CD4-positive, alpha-beta T cell (primary cell): ENCODE measurements around the gene DOK1. TPM values are rescaled to one million over a fixed set of nuclear protein-coding genes. Genes with fewer than 3 reads are reported as not detected.

Experiments used
- ATAC-seq: fragments of 200-7000 bp; cut with Tn5 transposase; one replicate; pipeline ENCODE4 v1.10.0; 2022; ENCODE audit warnings: mild to moderate bottlenecking; ENCODE audit not compliant: poor library complexity
- CTCF ChIA-PET: fragments of 350-600 bp; sonication (Branson Sonifier 250); formaldehyde crosslinking; loops from one replicate; lab custom pipeline; 2021; ENCODE audit warnings: antibody characterized with exemption, inconsistent platforms; lab: Charles Lee
- POLR2A ChIA-PET: fragments of 350-600 bp; sonication (Branson Sonifier 250); formaldehyde crosslinking; loops from one replicate; lab custom pipeline; 2021; ENCODE audit warnings: antibody characterized with exemption, inconsistent platforms; lab: Charles Lee
- DNase-seq, 14 experiments: peaks; one replicate each; pipeline ENCODE4 v3.0.0-alpha.2; 2013 to 2020; ENCODE audit warnings: mixed read lengths in 2 of 14
- H3K27ac ChIP-seq, 2 donors: one replicate each; pipeline versions ENCODE4 v1.5.1 to v1.7.0; 2013; ENCODE audit warnings: low read length in 2 of 2, low read depth in 1 of 2, mild to moderate bottlenecking in 1 of 2
- H3K27me3 ChIP-seq, 2 experiments: 1 replicate in 1 of 2; 2 replicates in 1 of 2; pipeline versions ENCODE4 v1.6.1 to v1.7.0; 2013; ENCODE audit warnings: low read length in 2 of 2, control low read depth in 1 of 2, mild to moderate bottlenecking in 1 of 2, moderate library complexity in 1 of 2; ENCODE audit not compliant: insufficient read depth in 2 of 2, control insufficient read depth in 1 of 2
- H3K36me3 ChIP-seq: one replicate; pipeline ENCODE4 v1.6.1; 2013; ENCODE audit warnings: low read length, control low read depth; ENCODE audit not compliant: insufficient read depth
- H3K4me1 ChIP-seq: one replicate; pipeline ENCODE4 v1.6.1; 2013; ENCODE audit warnings: low read length, control low read depth; ENCODE audit not compliant: insufficient read depth
- H3K4me3 ChIP-seq: one replicate; pipeline ENCODE4 v1.5.1; 2013; ENCODE audit warnings: mild to moderate bottlenecking, low read length, moderate library complexity
- H3K9me3 ChIP-seq, 2 experiments: 1 replicate in 1 of 2; 2 replicates in 1 of 2; pipeline versions ENCODE4 v1.6.1 to v1.7.0; 2013; ENCODE audit warnings: low read length in 2 of 2, mild to moderate bottlenecking in 2 of 2, control low read depth in 1 of 2, moderate library complexity in 1 of 2; ENCODE audit not compliant: control insufficient read depth in 1 of 2, insufficient read depth in 1 of 2
- H3K27ac Mint-ChIP-seq: one replicate; pipeline ENCODE4 v1.8.0; 2020; ENCODE audit warnings: mixed read lengths
- H3K27me3 Mint-ChIP-seq: one replicate; pipeline ENCODE4 v1.8.0; 2021; ENCODE audit warnings: mixed read lengths
- H3K36me3 Mint-ChIP-seq: one replicate; pipeline ENCODE4 v1.8.0; 2021; ENCODE audit warnings: low read depth, mixed read lengths
- H3K4me1 Mint-ChIP-seq: one replicate; pipeline ENCODE4 v1.8.0; 2021; ENCODE audit warnings: low read depth, mixed read lengths
- H3K4me3 Mint-ChIP-seq: one replicate; pipeline ENCODE4 v1.8.0; 2020; ENCODE audit warnings: mild to moderate bottlenecking, mixed read lengths
- H3K9me3 Mint-ChIP-seq: one replicate; pipeline ENCODE4 v1.8.0; 2020; ENCODE audit warnings: mixed read lengths
- intact Hi-C, 2 experiments: fragments of 100-400 bp; cut with DNase I in 1 of 2; cut with micrococcal nuclease in 1 of 2; formaldehyde crosslinking; loops; one replicate each; pipeline versions ENCODE4 v1.15.1 to v1.9.0; 2023 to 2025; cut with DNase I, micrococcal nuclease
- total RNA-seq, 174 experiments: library from RNA in 2 of 174; stranded (reverse) in 2 of 174; gene quantifications; one replicate each; pipeline ENCODE4 v1.2.3 and lab custom pipeline; 2021 to 2026
- TF ChIP-seq, protein P1 (sequence below): fragments of 200-600 bp; IDR thresholded peaks from one replicate; pipeline ENCODE4 v1.8.0; 2022; ENCODE audit warnings: antibody characterized with exemption, mild to moderate bottlenecking

DOK1 gene
- total RNA-seq, 2 experiments from 2014 or later = 3.4 to 6.0 TPM

DNA sequence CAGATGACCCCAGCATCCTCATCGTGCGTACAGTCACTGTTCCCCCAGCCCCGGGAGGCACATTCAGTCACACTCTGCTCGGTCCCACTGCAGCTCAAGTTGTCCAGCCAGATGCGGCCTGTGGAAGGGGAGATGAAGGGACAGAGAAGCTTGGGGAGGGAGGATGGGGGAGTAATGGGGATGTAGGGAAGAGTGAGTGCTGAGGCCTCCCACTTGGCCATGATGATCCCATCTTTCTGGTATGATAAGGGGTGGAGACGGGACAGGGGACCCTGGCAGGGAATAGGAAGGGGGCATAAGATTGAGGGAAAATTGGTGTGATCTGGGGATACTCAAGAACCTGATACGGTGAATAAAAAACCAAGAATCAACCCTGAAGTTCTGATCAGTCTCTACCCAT, 4.3 kb upstream of the DOK1 start:
- Histone ChIP-seq H3K27ac (no peak overlapping the region), H3K4me1 (peaks cover 33% of the 10 kb centered on the region), H3K4me3 (no peak overlapping the region), H3K9me3 (peaks cover 0 to 8% of the 10 kb centered on the region in 2 experiments), H3K27me3 (peaks cover 27 to 32% of the 10 kb centered on the region in 2 experiments), H3K36me3 (no peaks in the 10 kb centered on the region)
- peaks cover 16% of the 10 kb centered on the region for H3K4me1 Mint-ChIP-seq
- H3K36me3 Mint-ChIP-seq = peaks cover 6% of the 10 kb centered on the region
- peak overlapping the region; percentile 28 for H3K4me3 Mint-ChIP-seq
- H3K27me3 Mint-ChIP-seq = peaks cover 57% of the 10 kb centered on the region
- DNase-seq = no peak
- intact Hi-C loops = loop anchor here in 1 of 2 experiments (10.0 kb wide), 1 partner anchor 105 kb away; the partner anchor contains the start of gene SEMA4F
- POLR2A ChIA-PET = no interaction called here
- H3K27ac Mint-ChIP-seq = no peak overlapping the region
- TF ChIP-seq, protein P1, sequence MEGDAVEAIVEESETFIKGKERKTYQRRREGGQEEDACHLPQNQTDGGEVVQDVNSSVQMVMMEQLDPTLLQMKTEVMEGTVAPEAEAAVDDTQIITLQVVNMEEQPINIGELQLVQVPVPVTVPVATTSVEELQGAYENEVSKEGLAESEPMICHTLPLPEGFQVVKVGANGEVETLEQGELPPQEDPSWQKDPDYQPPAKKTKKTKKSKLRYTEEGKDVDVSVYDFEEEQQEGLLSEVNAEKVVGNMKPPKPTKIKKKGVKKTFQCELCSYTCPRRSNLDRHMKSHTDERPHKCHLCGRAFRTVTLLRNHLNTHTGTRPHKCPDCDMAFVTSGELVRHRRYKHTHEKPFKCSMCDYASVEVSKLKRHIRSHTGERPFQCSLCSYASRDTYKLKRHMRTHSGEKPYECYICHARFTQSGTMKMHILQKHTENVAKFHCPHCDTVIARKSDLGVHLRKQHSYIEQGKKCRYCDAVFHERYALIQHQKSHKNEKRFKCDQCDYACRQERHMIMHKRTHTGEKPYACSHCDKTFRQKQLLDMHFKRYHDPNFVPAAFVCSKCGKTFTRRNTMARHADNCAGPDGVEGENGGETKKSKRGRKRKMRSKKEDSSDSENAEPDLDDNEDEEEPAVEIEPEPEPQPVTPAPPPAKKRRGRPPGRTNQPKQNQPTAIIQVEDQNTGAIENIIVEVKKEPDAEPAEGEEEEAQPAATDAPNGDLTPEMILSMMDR = no peak
- CTCF ChIA-PET = no interaction called here
- no peaks in the 10 kb centered on the region for H3K9me3 Mint-ChIP-seq
- no peak for ATAC-seq

- Histone ChIP-seq H3K9me3 (peaks cover 0 to 12% of the 10 kb centered on the region in 2 experiments), H3K27me3 (peaks cover 22 to 26% of the 10 kb centered on the region in 2 experiments), H3K36me3 (peaks cover 6% of the 10 kb centered on the region), H3K4me3 (no peak overlapping the region), H3K27ac (no peak overlapping the region), H3K4me1 (peaks cover 44% of the 10 kb centered on the region)
- peaks cover 44% of the 10 kb centered on the region for H3K27me3 Mint-ChIP-seq
- H3K4me1 Mint-ChIP-seq = peaks cover 18% of the 10 kb centered on the region
- ATAC-seq = no peak
- no peak overlapping the region for H3K4me3 Mint-ChIP-seq
- POLR2A ChIA-PET = no interaction called here
- TF ChIP-seq, protein P1 = no peak
- H3K27ac Mint-ChIP-seq = no peak overlapping the region
- H3K9me3 Mint-ChIP-seq = no peaks in the 10 kb centered on the region
- CTCF ChIA-PET = no interaction called here
- H3K36me3 Mint-ChIP-seq = peaks cover 13% of the 10 kb centered on the region
- intact Hi-C loops = loop anchor here in 1 of 2 experiments (10.0 kb wide), 1 partner anchor 103 kb away; the partner anchor contains the start of gene SEMA4F
- no peak for DNase-seq
Measured at GRCh38 chr2:74551530-74551929, 3.0 kb upstream of the DOK1 start.

GRCh38 chr2:74551942-74552913, 2.3 kb upstream of the DOK1 start:
- DNase-seq (no peak), ATAC-seq (no peak)
- H3K4me3 ChIP-seq = no peak overlapping the region
- H3K9me3 Mint-ChIP-seq = no peaks in the 10 kb centered on the region
- TF ChIP-seq, protein P1 = no peak
- H3K27ac ChIP-seq = no peak overlapping the region
- H3K27ac Mint-ChIP-seq = peak overlapping the region; percentile 31
- peaks cover 0 to 12% of the 10 kb centered on the region in 2 experiments for H3K9me3 ChIP-seq
- H3K4me3 Mint-ChIP-seq = peak overlapping the region; percentile 74
- peaks cover 22 to 25% of the 10 kb centered on the region in 2 experiments for H3K27me3 ChIP-seq
- ChIA-PET CTCF (no interaction called here), POLR2A (no interaction called here)
- H3K27me3 Mint-ChIP-seq = peaks cover 41% of the 10 kb centered on the region
- peaks cover 12% of the 10 kb centered on the region for H3K36me3 ChIP-seq
- intact Hi-C loops = loop anchor here in 1 of 2 experiments (10.0 kb wide), 1 partner anchor 103 kb away; the partner anchor contains the start of gene SEMA4F
- H3K4me1 ChIP-seq = peaks cover 44% of the 10 kb centered on the region
- peaks cover 18% of the 10 kb centered on the region for H3K4me1 Mint-ChIP-seq
- peaks cover 14% of the 10 kb centered on the region for H3K36me3 Mint-ChIP-seq
